ENCODE data around the gene ZNRD2. TPM values are rescaled to one million over a fixed set of nuclear protein-coding genes. Genes with fewer than 3 reads are reported as not detected.

Gene ZNRD2
- total RNA-seq = 28.4 TPM

GRCh38 chr11:65569973-65570918 lies at the start of gene ZNRD2:
Gene ZNRD2, plus strand, starts transcription at chr11:65570477. Its CDS starts 15 bp downstream, at chr11:65570492.

GRCh38 chr11:65524741-65525545 lies 45.3 kb upstream of the ZNRD2 start, which contains the start of gene SCYL1:
Gene SCYL1, plus strand, starts transcription at chr11:65525083. Its CDS starts 71 bp downstream, at chr11:65525154.

GRCh38 chr11:65558002-65558929 lies 12.0 kb upstream of the ZNRD2 start, which contains the start of gene LTBP3:
Gene LTBP3, minus strand, starts transcription at chr11:65558359. Its CDS starts 400 bp downstream, at chr11:65557959.

GRCh38 chr11:65572356-65573051 lies 2.2 kb downstream of the ZNRD2 start, which contains the start of gene FAM89B:
Gene FAM89B, plus strand, starts transcription at chr11:65572538. Its CDS starts 132 bp downstream, at chr11:65572670.

GRCh38 chr11:65575568-65576231 lies 5.4 kb downstream of the ZNRD2 start, which contains the start of gene EHBP1L1:
Gene EHBP1L1, plus strand, starts transcription at chr11:65576053. Its CDS starts 250 bp downstream, at chr11:65576303.

GRCh38 chr11:65595543-65596281 lies 25.4 kb downstream of the ZNRD2 start, which contains the start of gene KCNK7:
Gene KCNK7, minus strand, starts transcription at chr11:65595800. Its CDS starts 28 bp downstream, at chr11:65595772.

GRCh38 chr11:65615229-65615949 lies 45.1 kb downstream of the ZNRD2 start, which contains the start of gene PCNX3:
Gene PCNX3, plus strand, starts transcription at chr11:65615776. Its CDS starts 536 bp downstream, at chr11:65616312.

Other genes with a start within 250 kb of the ZNRD2 start
- gene DPF2, start 236.6 kb upstream of the ZNRD2 start, total RNA-seq = 60.6 TPM
- gene TIGD3, start 215.7 kb upstream of the ZNRD2 start, total RNA-seq = 3.6 TPM
- 3.5 TPM for gene SLC25A45, start 187.8 kb upstream of the ZNRD2 start, total RNA-seq
- gene FRMD8, start 183.8 kb upstream of the ZNRD2 start, total RNA-seq = 35.2 TPM
- 82.1 TPM for gene NEAT1, start 147.7 kb upstream of the ZNRD2 start, total RNA-seq
- 30,401 TPM for gene MALAT1, start 71.4 kb upstream of the ZNRD2 start, total RNA-seq
- 57.6 TPM for gene SCYL1, start 45.4 kb upstream of the ZNRD2 start, total RNA-seq
- gene LTBP3, start 12.1 kb upstream of the ZNRD2 start, total RNA-seq = 190 TPM
- gene FAM89B, start 2.1 kb downstream of the ZNRD2 start, total RNA-seq = 17.2 TPM
- 51.2 TPM for gene EHBP1L1, start 5.6 kb downstream of the ZNRD2 start, total RNA-seq
- 0.99 TPM for gene KCNK7, start 25.3 kb downstream of the ZNRD2 start, total RNA-seq
- 29.9 TPM for gene MAP3K11, start 43.7 kb downstream of the ZNRD2 start, total RNA-seq
- gene PCNX3, start 45.3 kb downstream of the ZNRD2 start, total RNA-seq = 19.2 TPM
- gene SIPA1, start 67.6 kb downstream of the ZNRD2 start, total RNA-seq = 16.2 TPM
- gene RELA, start 92.4 kb downstream of the ZNRD2 start, total RNA-seq = 24.5 TPM
- 58.7 TPM for gene KAT5, start 141.8 kb downstream of the ZNRD2 start, total RNA-seq
- gene RNASEH2C, start 150.3 kb downstream of the ZNRD2 start, total RNA-seq = 38.4 TPM
- gene AP5B1, start 210.5 kb downstream of the ZNRD2 start, total RNA-seq = 8.6 TPM
- 0.49 TPM for gene OVOL1, start 216.6 kb downstream of the ZNRD2 start, total RNA-seq